AG04449 (cell line): Measurements from ENCODE around the gene ARHGAP15.

Experiments used
- CTCF ChIA-PET: fragments of 350-600 bp; formaldehyde crosslinking; extraction: SDS; loops from one replicate; lab custom pipeline; 2021; ENCODE audit warnings: antibody characterized with exemption; lab: Yijun Ruan, JAX
- POLR2A ChIA-PET: fragments of 400-600, 350-600 bp; formaldehyde crosslinking; extraction: SDS; loops from one replicate; lab custom pipeline; 2020; ENCODE audit warnings: antibody characterized with exemption, inconsistent platforms; lab: Yijun Ruan, JAX
- DNase-seq: peaks from one replicate; pipeline ENCODE4 v3.0.0-alpha.2; 2010; ENCODE audit warnings: low read depth, low spot score
- H3K4me3 ChIP-seq: 2 replicates; pipeline ENCODE4 v1.5.1; 2011; ENCODE audit warnings: low read depth, mild to moderate bottlenecking, control low read depth, low read length
- TF ChIP-seq, protein P1 (sequence below): IDR thresholded peaks from one replicate; pipeline ENCODE4 v1.5.1; 2011; ENCODE audit warnings: mild to moderate bottlenecking, moderate library complexity, low read length, control low read depth, inconsistent platforms; ENCODE audit not compliant: insufficient read depth; ENCODE audit errors: missing control alignments

The ARHGAP15 gene

DNA sequence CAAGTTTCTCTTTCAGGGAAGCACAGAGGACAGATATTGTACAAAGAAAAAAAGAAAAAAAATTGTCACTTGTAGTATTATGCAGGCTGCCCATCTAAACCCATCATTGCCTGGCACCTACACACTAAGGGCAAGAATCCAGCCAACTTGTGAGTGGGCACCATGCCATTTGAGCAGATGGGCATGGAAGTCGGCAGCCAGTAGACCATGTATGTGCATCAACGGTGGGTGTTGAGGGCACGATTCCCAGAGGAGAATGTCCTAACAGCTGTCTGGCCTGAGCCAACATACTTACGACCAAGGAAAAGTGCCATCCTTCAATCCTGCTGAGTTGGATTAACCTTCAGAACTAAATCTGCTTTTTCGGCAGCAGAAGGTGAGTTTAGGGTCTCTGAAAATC, 63.9 kb downstream of the ARHGAP15 start:
- ChIA-PET POLR2A (no interaction called here), CTCF (no interaction called here)
- no peak overlapping the region for H3K4me3 ChIP-seq
- TF ChIP-seq, protein P1, sequence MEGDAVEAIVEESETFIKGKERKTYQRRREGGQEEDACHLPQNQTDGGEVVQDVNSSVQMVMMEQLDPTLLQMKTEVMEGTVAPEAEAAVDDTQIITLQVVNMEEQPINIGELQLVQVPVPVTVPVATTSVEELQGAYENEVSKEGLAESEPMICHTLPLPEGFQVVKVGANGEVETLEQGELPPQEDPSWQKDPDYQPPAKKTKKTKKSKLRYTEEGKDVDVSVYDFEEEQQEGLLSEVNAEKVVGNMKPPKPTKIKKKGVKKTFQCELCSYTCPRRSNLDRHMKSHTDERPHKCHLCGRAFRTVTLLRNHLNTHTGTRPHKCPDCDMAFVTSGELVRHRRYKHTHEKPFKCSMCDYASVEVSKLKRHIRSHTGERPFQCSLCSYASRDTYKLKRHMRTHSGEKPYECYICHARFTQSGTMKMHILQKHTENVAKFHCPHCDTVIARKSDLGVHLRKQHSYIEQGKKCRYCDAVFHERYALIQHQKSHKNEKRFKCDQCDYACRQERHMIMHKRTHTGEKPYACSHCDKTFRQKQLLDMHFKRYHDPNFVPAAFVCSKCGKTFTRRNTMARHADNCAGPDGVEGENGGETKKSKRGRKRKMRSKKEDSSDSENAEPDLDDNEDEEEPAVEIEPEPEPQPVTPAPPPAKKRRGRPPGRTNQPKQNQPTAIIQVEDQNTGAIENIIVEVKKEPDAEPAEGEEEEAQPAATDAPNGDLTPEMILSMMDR: no peak
- DNase-seq: no peak

DNA sequence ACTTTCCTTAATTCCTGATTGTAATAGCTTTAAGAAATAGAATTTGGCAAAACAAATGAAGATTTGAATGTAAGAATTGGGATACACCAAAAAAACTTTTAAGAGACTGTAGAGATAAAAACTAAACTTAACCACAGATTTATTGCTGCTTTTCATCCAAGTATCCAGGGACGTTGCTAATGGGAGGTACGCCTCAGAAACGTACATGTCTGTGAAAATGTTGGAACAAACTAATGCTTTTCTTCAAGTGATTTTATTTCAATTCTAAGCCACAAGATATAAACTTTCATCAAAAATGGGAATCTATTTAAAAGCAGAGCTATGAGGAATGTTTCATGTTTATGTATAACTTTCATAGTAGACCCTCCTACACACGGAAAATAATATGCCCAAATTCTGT, 66.3 kb downstream of the ARHGAP15 start:
- no peak overlapping the region for H3K4me3 ChIP-seq
- ChIA-PET POLR2A (no interaction called here), CTCF (no interaction called here)
- DNase-seq: no peak
- TF ChIP-seq, protein P1: no peak

DNA sequence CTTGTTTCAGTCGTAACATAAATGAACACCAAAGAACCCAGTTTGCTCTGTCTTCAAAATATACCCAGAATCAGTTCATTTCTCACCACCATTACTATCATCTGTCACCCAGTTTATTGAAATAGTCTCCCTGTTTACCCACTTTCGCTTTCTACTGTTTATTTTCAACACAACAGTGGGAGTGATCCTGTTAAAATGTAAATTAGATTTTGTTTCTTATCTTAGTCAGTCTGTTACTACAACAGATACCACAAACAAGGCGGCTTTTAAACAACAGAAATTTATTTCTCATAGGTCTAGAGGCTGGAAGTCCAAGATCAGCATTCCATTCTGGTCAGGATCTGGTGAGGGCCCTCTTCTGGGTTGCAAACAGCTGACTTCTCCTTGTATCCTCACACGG, 74.8 kb downstream of the ARHGAP15 start:
- H3K4me3 ChIP-seq: no peak overlapping the region
- TF ChIP-seq, protein P1: no peak
- ChIA-PET POLR2A (no interaction called here), CTCF (interaction anchor here (1.0 to 2.0 kb wide), 5 partner anchors 11 to 57 kb away, joined by 3 to 11 read pairs (median 3); no protein-coding TSS in a partner anchor)
- DNase-seq: no peak

DNA sequence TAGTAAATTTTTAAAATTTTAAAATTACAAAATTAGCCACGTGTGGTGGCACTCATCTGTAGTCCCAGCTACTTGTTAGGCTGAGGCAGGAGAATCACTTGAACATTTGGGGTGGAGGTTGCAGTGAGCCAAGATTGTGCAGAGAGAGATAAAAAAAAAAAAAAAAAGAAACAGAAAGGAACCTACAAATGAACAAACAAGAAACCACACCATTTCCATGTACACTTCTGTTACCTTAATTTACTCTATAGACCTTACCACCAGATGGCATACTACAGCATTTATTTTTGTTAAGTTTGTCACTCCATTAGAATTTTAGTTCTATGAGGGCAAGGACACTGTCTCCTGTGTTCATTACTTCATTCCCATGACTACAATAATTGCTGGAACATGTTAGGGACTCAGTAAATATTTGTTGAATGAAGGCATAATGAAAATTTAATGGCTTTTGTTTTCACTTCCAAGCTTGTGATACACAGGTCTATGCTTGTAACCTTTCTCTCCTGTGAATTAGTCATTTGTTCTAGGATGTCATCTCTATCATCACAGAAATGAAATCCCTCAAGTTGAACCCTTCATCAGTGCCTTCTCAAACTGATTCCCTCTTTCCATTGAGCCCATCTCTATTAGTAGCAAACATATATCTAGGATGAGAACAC, 76.0 kb downstream of the ARHGAP15 start:
- DNase-seq: no peak
- POLR2A ChIA-PET: no interaction called here
- TF ChIP-seq, protein P1: peak; percentile 4
- CTCF ChIA-PET: interaction anchor here (1.0 to 2.5 kb wide), 6 partner anchors 10 to 59 kb away, joined by 3 to 11 read pairs (median 4); no protein-coding TSS in a partner anchor
- H3K4me3 ChIP-seq: no peak overlapping the region

DNA sequence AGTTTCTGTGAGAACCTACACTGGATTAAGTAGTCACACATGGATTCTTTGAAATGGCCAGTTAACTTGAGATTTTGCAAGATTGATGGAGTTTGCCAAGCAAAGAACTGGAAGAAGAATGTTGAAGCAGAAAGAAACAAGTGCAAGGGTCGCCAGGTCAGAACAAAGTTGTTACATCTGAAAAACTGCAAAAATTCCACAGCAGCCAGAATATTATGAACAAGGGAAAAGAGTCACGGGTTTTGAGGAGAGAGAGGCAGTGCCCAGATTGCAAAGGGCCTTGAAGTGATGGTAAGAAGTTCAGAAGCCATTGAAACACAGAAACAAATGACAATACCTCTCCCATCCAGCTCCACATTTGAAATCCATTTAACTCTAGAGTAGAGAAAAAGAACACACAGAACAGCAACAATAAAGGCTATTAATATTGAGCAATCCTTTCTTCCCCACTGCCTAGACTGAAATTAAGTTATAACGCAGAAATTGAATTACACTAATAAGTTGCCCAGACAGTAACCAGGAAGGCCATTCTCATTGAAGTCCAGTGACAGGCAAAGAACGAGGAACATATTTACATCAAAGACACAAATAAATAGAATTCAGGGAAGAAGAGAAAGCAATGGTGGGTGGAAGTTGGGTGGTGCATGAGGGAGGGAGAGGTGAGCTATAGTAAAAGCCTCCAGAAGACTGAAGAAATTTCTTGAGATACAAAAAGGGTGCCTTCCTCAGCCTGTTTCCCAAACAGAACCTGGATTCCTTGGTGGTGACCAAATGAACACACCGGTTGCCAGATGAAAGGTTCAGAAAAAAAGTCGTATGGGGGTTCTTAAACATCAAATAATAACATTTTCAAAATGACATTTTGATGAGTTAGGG, 80.6 kb downstream of the ARHGAP15 start:
- ChIA-PET CTCF (no interaction called here), POLR2A (no interaction called here)

More for the DNA sequence above, 80.6 kb downstream of the ARHGAP15 start:
- H3K4me3 ChIP-seq: no peak overlapping the region
- TF ChIP-seq, protein P1: no peak
- no peak for DNase-seq
